Suprapubic skin (tissue), 4 donors: ENCODE measurements around the gene ARHGEF17. TPM values are rescaled to one million over a fixed set of nuclear protein-coding genes. Genes with fewer than 3 reads are reported as not detected.
A peak's percentile ranks its signal among the peaks of the same experiment; 100 is the strongest.

ENCODE experiments used
- DNase-seq, 2 donors: peaks; one replicate each; pipeline ENCODE4 v3.0.0-alpha.2; 2019; ENCODE audit warnings: low spot score in 2 of 2
- H3K27ac ChIP-seq: fragments of 200-600 bp; sonication (generic); one replicate; pipeline ENCODE4 v1.5.1; 2019
- H3K27me3 ChIP-seq: fragments of 200-600 bp; sonication (generic); one replicate; pipeline ENCODE4 v1.5.1; 2019
- H3K36me3 ChIP-seq: fragments of 200-600 bp; sonication (generic); one replicate; pipeline ENCODE4 v1.5.1; 2019
- H3K4me1 ChIP-seq: fragments of 200-600 bp; sonication (generic); one replicate; pipeline ENCODE4 v1.5.1; 2019
- H3K4me3 ChIP-seq: fragments of 200-600 bp; sonication (generic); one replicate; pipeline ENCODE4 v1.5.1; 2019; ENCODE audit warnings: mild to moderate bottlenecking
- H3K9me3 ChIP-seq: fragments of 200-600 bp; sonication (generic); one replicate; pipeline ENCODE4 v1.5.1; 2019
- CTCF ChIP-seq, 2 donors: fragments of 200-600 bp in 1 of 2; fragments of 450-650 bp in 1 of 2; sonication (generic) in 1 of 2; IDR thresholded peaks; one replicate each; pipeline ENCODE4 v1.5.1; 2016 to 2019; ENCODE audit warnings: antibody characterized with exemption in 2 of 2, mild to moderate bottlenecking in 1 of 2, moderate library complexity in 1 of 2
- EP300 ChIP-seq: sonication (generic); formaldehyde crosslinking; IDR thresholded peaks from one replicate; pipeline ENCODE4 v1.6.1; 2017; ENCODE audit warnings: antibody characterized with exemption
- POLR2A ChIP-seq, 2 donors: fragments of 450-650 bp; IDR thresholded peaks; one replicate each; pipeline ENCODE4 v1.6.1; 2017; ENCODE audit warnings: antibody characterized with exemption in 2 of 2, mild to moderate bottlenecking in 2 of 2, moderate library complexity in 2 of 2
- POLR2AphosphoS5 ChIP-seq, 3 donors: sonication (generic); formaldehyde crosslinking; IDR thresholded peaks; one replicate each; pipeline ENCODE4 v1.6.1; 2017; ENCODE audit warnings: antibody characterized with exemption in 3 of 3
- WGBS: methylation state at CpG from one replicate; pipeline ENCODE4 v1.1.5; 2018; 5-methylcytosine and 5-hydroxymethylcytosine counted together
- total RNA-seq, 4 donors: library from RNA; depleted of rRNA; stranded (reverse); fragments of >200 nt; gene quantifications; one replicate each; pipeline ENCODE4 v1.1.0, GENCODE V29; 2016

ARHGEF17 gene
- total RNA-seq, 4 donors from 2014 or later = 8.3 to 25.0 (median 9.7) TPM

GRCh38 chr11:73389916-73390315 lies 81.8 kb downstream of the ARHGEF17 start:
- 56% methylated on average over 7 of the region's 7 CpGs for WGBS
- Histone ChIP-seq H3K4me3 (no peak overlapping the region), H3K36me3 (no peaks in the 10 kb centered on the region), H3K27ac (no peak overlapping the region), H3K4me1 (peaks cover 51% of the 10 kb centered on the region), H3K27me3 (no peaks in the 10 kb centered on the region), H3K9me3 (no peaks in the 10 kb centered on the region)
- DNase-seq = no peak
- TF ChIP-seq POLR2A (IDR thresholded peaks at IDR 0.05) (no peak), CTCF (IDR thresholded peaks at IDR 0.05) (no peak)

DNA sequence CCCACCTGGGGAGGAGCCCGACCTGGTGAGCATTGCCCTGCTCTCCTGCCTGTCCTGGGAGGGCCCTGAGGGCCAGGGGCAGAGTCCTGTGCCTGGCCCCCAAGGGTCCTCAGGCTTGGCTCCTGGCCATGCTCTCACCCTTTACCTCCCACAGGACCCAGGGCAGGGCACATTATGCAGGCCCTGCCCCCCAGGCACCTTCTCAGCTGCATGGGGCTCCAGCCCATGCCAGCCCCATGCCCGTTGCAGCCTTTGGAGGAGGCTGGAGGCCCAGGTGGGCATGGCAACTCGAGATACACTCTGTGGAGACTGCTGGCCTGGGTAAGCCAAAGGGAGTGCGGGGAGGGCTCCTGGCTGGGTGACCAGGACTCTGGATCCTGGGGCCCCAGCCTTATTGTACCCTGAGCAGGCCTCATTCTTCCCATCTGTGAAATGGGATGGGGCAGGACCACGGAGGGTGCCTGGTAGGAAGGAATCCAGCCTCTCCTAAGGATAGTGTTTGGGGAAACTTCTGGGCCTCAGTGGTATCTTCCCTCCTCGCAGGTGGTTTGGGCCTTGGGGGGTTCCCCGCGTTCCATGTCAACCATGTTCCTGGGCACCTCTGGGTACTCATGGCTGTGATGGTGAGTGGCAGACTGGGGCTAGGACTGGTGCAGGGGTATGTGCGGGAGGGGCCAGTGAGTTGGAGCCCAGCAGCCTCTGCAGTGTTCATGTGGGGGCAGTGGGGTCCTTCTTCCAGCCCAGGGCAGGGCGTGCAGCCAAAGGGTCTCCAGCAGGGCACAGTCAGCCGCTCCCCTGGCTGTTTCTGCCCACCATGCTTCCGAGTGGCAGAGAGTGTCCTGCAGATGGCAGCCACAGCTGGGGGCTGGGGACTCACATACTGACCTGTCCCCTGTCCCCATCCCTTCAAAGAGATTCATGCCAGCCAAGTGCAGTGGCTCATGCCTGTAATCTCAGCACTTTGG lies 82.8 kb downstream of the ARHGEF17 start:
- peak in 1 of 2 donors; percentile 57 for DNase-seq
- Histone ChIP-seq H3K9me3 (no peaks in the 10 kb centered on the region), H3K36me3 (peaks cover 5% of the 10 kb centered on the region), H3K4me1 (peaks cover 42% of the 10 kb centered on the region), H3K27ac (no peak overlapping the region), H3K4me3 (no peak overlapping the region), H3K27me3 (no peaks in the 10 kb centered on the region)
- TF ChIP-seq CTCF (IDR thresholded peaks at IDR 0.05) (no peak), POLR2A (IDR thresholded peaks at IDR 0.05) (no peak), EP300 (no peak), POLR2AphosphoS5 (IDR thresholded peaks at IDR 0.05) (no peak)
- 94% methylated on average over 2 of the region's 12 CpGs for WGBS

GRCh38 chr11:73391665-73392064 lies 83.6 kb downstream of the ARHGEF17 start:
- Histone ChIP-seq H3K27me3 (no peaks in the 10 kb centered on the region), H3K36me3 (peaks cover 5% of the 10 kb centered on the region), H3K4me3 (no peak overlapping the region), H3K4me1 (peaks cover 35% of the 10 kb centered on the region), H3K9me3 (no peaks in the 10 kb centered on the region), H3K27ac (no peak overlapping the region)
- 81% methylated on average over 6 of the region's 10 CpGs for WGBS
- no peak for DNase-seq
- TF ChIP-seq POLR2A (IDR thresholded peaks at IDR 0.05) (no peak), POLR2AphosphoS5 (IDR thresholded peaks at IDR 0.05) (no peak), CTCF (IDR thresholded peaks at IDR 0.05) (no peak), EP300 (no peak)

GRCh38 chr11:73392108-73393010 lies 84.3 kb downstream of the ARHGEF17 start:
- 96% methylated on average over 21 of the region's 31 CpGs for WGBS
- Histone ChIP-seq H3K36me3 (peaks cover 5% of the 10 kb centered on the region), H3K27ac (no peak overlapping the region), H3K4me1 (peaks cover 28% of the 10 kb centered on the region), H3K9me3 (no peaks in the 10 kb centered on the region), H3K27me3 (no peaks in the 10 kb centered on the region), H3K4me3 (no peak overlapping the region)
- DNase-seq = peak in 1 of 2 donors; percentile 58
- TF ChIP-seq CTCF (IDR thresholded peaks at IDR 0.05) (no peak), EP300 (no peak), POLR2A (IDR thresholded peaks at IDR 0.05) (no peak), POLR2AphosphoS5 (IDR thresholded peaks at IDR 0.05) (no peak)

GRCh38 chr11:73393011-73393380 lies 84.9 kb downstream of the ARHGEF17 start:
- Histone ChIP-seq H3K36me3 (peaks cover 5% of the 10 kb centered on the region), H3K4me1 (peaks cover 22% of the 10 kb centered on the region), H3K27me3 (no peaks in the 10 kb centered on the region), H3K9me3 (no peaks in the 10 kb centered on the region), H3K4me3 (no peak overlapping the region), H3K27ac (no peak overlapping the region)
- 82% methylated on average over 7 of the region's 7 CpGs for WGBS
- TF ChIP-seq POLR2A (IDR thresholded peaks at IDR 0.05) = no peak
- no peak for TF ChIP-seq POLR2AphosphoS5 (IDR thresholded peaks at IDR 0.05)
- no peak for TF ChIP-seq EP300
- TF ChIP-seq CTCF (IDR thresholded peaks at IDR 0.05) = no peak
- no peak for DNase-seq
